Measurements from ENCODE around the gene BGLAP.
A peak's percentile ranks its signal among the peaks of the same experiment; 100 is the strongest.

BGLAP gene

DNA sequence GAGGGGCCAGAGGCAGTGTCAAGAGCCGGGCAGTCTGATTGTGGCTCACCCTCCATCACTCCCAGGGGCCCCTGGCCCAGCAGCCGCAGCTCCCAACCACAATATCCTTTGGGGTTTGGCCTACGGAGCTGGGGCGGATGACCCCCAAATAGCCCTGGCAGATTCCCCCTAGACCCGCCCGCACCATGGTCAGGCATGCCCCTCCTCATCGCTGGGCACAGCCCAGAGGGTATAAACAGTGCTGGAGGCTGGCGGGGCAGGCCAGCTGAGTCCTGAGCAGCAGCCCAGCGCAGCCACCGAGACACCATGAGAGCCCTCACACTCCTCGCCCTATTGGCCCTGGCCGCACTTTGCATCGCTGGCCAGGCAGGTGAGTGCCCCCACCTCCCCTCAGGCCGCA lies at the start of gene BGLAP:
Gene BGLAP, plus strand, starts transcription at position 259 of the 400 bp plus-strand sequence. Its CDS starts 48 bp downstream, at position 307.
- no peak for DNase-seq (ENCODE audit: extremely low read depth, low read depth)
- TF ChIP-seq, protein P1, sequence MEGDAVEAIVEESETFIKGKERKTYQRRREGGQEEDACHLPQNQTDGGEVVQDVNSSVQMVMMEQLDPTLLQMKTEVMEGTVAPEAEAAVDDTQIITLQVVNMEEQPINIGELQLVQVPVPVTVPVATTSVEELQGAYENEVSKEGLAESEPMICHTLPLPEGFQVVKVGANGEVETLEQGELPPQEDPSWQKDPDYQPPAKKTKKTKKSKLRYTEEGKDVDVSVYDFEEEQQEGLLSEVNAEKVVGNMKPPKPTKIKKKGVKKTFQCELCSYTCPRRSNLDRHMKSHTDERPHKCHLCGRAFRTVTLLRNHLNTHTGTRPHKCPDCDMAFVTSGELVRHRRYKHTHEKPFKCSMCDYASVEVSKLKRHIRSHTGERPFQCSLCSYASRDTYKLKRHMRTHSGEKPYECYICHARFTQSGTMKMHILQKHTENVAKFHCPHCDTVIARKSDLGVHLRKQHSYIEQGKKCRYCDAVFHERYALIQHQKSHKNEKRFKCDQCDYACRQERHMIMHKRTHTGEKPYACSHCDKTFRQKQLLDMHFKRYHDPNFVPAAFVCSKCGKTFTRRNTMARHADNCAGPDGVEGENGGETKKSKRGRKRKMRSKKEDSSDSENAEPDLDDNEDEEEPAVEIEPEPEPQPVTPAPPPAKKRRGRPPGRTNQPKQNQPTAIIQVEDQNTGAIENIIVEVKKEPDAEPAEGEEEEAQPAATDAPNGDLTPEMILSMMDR (IDR thresholded peaks at IDR 0.05; ENCODE audit: low read depth, low read length), result no peak

DNA sequence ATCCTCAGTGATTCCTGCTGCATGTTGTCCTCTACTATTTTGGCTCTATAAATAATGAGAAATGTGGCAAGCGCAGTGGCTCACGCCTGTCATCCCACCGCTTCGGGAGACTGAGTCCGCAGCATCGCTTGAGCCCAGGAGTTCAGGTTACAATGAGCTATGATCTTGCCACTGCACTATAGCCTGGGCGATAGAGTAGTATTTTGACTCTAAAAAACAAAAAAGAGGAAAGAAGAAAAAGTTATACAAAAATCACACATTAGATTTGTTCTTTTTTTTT lies 48.8 kb upstream of the BGLAP start:
- no peak for DNase-seq (ENCODE audit: extremely low read depth, low read depth)
- TF ChIP-seq, protein P1 (IDR thresholded peaks at IDR 0.05; ENCODE audit: low read depth, low read length), result no peak

DNA sequence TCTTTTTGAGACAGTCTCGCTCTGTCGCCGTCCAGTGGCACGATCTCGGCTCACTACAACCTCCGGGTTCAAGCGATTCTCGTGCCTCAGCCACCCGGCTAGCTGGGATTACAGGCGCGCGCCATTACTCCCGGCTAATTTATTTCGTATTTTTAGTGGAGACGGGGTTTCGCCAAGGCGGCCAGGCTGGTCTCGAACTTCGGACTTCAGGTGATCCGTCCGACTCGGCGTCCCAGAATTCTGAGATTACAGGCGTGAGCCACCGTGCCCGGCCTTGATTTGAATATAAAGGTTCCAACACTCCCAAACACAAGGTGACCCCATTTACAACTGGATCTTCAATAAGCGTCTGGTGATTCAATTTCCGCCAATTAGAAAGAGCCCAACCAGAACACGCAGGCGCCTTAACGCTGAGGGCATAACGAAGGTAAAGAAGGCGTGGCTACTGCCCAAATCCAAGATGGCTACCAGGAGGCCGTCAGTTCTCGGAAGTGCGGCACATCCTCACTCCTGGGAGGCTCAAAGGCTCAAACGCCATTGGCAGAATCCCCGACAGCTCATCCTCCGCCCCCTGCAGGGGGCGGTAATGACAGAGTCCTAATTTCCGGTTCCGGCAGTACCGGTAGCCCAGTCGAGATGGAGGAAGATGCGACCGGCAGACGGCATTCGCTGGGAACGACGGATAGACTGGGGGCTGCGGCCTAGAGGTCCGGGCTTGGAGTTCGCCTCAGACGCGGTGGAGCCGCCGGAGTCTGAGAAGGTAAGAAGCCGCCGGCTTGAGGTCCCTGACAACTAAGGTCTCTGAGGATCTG lies 48.3 kb upstream of the BGLAP start, which contains the start of gene SLC25A44:
Gene SLC25A44, plus strand, starts transcription at position 617 of the 812 bp plus-strand sequence. CDS start 5,744 bp downstream, outside the sequence.
- peak; percentile 98 for DNase-seq (ENCODE audit: extremely low read depth, low read depth)
- TF ChIP-seq, protein P1 (IDR thresholded peaks at IDR 0.05; ENCODE audit: low read depth, low read length), result peak; percentile 49

DNA sequence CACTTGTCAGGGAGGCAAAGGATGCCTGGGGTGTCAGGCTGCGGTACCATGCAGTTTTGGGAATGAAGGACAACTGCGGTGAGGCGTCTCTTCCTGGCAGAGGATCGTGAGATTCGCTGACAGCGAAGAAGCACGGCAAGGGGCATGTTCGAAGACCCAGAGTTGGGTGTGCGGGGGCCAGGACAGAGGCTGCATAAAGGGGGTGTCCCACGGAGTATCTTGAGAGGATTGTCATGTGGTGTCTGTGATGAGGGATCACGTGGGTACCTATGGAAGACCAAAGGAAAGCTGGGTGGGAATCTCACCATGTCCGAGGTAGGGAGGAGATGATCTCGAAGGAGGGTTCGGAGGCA lies 47.7 kb upstream of the BGLAP start:
- no peak for DNase-seq (ENCODE audit: extremely low read depth, low read depth)
- TF ChIP-seq, protein P1 (IDR thresholded peaks at IDR 0.05; ENCODE audit: low read depth, low read length), result no peak

DNA sequence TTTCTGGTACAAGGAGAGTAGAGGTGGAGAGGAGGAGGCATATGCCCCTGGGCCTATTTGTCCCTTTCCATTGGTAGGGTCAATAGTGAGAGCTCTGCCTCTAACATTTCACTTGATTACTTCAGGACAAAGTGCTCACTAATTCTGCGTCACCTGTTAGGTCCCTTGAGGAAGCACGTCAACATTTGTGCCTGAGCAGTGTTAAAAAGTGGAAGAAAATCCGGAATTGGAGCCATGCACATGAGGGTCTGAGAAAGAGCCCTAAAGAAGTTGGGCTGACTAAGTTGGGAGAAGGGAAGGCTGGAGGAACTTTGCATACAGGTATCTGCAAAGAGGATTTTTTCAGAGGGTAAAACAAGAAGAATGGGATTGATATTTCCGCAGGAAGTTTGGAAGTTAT lies 46.1 kb upstream of the BGLAP start:
- TF ChIP-seq, protein P1 (IDR thresholded peaks at IDR 0.05; ENCODE audit: low read depth, low read length), result no peak
- no peak for DNase-seq (ENCODE audit: extremely low read depth, low read depth)

DNA sequence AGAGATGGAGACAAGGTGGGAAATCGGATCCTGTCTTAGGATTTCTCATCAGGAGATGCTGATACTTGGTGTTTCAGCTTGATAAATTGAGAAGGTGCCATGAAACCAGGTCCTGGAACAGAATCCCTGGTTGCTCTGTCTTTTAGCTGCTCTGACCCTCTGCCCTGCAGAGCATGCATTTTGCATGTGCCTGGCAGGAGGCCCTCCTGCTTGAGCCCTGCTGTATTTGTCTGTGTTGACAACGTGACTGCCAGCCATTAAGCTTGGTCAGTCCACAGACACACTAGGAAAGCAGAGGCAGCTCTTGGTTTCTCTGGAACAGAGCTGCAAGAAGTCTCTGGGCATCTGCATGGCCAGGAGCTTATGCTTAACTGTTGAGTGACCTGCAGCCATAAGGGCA lies 45.5 kb upstream of the BGLAP start:
- TF ChIP-seq, protein P1 (IDR thresholded peaks at IDR 0.05; ENCODE audit: low read depth, low read length), result no peak
- DNase-seq (ENCODE audit: extremely low read depth, low read depth), result no peak

DNA sequence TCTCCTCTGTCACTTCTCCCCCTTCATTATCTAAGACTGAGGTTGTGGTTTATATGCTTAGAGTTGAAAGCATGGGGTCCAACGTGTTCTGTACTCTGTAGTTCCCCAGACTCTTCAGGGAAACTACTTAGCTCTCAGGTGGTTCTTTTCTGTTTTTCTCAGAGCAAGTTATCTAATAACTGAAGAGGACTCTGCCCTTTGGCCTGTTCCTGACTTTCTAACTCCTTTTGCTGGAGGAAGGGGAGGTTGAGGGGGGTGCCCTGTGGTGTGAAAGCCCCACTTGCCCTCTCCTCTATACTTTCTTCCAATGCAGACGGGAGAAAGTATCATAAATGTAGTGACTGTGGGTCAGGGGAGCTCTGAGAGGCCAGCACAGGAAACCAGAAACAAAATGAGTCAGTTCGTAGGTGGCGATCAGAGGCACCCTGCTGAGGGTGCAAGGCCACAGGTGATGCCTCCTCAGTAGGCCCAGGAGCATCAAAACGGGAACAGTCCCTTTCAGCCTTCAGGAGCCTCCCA lies 43.1 kb upstream of the BGLAP start:
- TF ChIP-seq, protein P1 (IDR thresholded peaks at IDR 0.05; ENCODE audit: low read depth, low read length), result no peak
- DNase-seq (ENCODE audit: extremely low read depth, low read depth), result no peak
